GM12875 (cell line): Measurements from ENCODE around the gene SRCIN1.

Experiments
- H3K4me3 ChIP-seq: one replicate; pipeline ENCODE4 v1.5.1; 2011; ENCODE audit warnings: low read depth, low read length, control low read depth
- TF ChIP-seq, protein P1 (sequence below): IDR thresholded peaks from 2 replicates; pipeline ENCODE4 v1.5.1; 2011; ENCODE audit warnings: low read depth, mild to moderate bottlenecking, control low read depth, inconsistent platforms, low read length, moderate library complexity, borderline replicate concordance; ENCODE audit not compliant: insufficient read depth

Gene SRCIN1

DNA sequence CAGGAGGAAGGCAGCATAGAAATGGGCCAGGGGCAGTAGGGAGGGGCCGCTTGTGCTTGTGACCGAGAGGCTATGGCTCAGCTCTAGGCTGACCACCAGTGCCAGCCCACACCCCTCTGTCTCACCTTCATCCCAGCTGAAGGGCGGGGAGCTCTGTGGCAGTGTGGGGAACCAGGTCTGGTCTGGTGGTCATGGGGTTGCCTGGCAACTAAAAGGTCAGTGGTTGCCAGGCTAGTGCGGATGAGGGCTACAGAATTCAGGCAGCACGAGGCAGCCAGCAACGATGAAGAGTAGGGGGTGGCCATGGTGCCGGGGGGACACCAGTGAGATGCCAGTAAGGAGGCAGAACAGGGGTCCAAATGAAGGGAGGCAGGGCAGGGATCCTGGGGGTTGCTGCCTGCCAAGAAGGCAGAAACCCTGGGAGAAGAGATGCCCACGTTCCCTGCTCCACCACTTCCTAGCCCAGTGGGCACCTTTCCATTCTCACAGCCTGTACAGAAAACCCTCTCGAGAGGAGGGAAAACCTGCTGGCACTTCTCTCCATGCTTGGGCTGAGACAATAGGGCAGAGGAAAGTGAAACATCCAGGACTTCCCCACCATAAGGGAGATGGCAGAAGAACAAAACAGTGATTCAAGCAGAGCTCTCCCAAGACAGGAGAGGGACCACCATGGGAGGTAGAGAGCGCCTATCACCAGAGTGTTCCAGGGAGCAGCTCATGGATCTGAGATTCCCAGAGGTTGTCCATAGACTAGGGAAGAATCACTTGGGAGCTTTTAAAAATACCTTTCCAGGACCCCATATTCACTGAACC lies 39.7 kb downstream of the SRCIN1 start:
- TF ChIP-seq, protein P1, sequence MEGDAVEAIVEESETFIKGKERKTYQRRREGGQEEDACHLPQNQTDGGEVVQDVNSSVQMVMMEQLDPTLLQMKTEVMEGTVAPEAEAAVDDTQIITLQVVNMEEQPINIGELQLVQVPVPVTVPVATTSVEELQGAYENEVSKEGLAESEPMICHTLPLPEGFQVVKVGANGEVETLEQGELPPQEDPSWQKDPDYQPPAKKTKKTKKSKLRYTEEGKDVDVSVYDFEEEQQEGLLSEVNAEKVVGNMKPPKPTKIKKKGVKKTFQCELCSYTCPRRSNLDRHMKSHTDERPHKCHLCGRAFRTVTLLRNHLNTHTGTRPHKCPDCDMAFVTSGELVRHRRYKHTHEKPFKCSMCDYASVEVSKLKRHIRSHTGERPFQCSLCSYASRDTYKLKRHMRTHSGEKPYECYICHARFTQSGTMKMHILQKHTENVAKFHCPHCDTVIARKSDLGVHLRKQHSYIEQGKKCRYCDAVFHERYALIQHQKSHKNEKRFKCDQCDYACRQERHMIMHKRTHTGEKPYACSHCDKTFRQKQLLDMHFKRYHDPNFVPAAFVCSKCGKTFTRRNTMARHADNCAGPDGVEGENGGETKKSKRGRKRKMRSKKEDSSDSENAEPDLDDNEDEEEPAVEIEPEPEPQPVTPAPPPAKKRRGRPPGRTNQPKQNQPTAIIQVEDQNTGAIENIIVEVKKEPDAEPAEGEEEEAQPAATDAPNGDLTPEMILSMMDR: no peak
- no peak overlapping the region for H3K4me3 ChIP-seq

DNA sequence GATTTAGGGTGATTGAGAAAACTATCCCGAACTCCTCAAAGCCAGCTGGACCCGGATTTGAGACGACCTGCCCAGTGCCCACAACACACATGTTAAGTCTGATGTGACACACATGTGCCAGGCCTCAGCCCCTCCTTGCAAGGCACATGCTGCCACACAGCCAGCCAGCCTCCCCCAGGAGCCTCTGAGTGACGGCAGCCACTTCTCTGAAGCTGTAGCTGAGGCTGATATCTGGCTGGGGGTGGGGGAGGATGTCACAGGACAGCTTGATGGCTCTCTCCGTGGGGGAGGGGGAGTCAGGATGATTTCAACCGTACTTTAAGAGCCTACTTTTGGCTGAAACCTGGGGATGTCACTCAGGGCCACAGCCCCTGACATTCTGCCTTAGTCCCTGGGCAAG lies 40.9 kb downstream of the SRCIN1 start:
- no peak overlapping the region for H3K4me3 ChIP-seq
- TF ChIP-seq, protein P1: no peak

DNA sequence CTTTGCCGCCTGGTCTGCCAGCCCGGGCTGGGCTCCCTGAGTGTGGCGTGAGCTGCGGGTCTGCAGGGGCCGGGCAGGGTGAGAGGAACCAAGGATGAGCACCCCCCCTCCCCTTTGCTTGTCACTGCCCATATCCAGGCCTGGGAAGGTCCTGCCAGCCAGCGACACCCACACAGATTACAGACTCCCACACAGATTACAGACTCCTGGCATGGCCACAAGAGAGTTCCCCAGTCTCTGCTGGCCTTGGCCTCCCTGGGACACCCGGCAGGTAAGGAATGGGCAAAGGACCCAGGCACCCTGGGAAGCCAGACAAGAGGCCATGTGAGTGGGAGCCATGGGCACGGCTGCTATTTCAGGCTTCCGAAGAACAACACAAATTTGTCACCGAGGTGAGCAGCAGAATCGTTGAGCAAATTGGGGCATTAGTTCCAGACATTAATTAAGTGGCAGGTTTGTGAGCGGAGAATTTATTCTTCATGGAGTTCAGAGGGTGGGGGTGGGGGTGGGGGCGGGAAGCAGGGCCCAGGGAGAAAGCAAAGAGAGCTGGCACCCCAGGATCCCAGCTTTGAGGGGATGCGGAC lies 41.4 kb downstream of the SRCIN1 start:
- TF ChIP-seq, protein P1: no peak
- H3K4me3 ChIP-seq: no peak overlapping the region

DNA sequence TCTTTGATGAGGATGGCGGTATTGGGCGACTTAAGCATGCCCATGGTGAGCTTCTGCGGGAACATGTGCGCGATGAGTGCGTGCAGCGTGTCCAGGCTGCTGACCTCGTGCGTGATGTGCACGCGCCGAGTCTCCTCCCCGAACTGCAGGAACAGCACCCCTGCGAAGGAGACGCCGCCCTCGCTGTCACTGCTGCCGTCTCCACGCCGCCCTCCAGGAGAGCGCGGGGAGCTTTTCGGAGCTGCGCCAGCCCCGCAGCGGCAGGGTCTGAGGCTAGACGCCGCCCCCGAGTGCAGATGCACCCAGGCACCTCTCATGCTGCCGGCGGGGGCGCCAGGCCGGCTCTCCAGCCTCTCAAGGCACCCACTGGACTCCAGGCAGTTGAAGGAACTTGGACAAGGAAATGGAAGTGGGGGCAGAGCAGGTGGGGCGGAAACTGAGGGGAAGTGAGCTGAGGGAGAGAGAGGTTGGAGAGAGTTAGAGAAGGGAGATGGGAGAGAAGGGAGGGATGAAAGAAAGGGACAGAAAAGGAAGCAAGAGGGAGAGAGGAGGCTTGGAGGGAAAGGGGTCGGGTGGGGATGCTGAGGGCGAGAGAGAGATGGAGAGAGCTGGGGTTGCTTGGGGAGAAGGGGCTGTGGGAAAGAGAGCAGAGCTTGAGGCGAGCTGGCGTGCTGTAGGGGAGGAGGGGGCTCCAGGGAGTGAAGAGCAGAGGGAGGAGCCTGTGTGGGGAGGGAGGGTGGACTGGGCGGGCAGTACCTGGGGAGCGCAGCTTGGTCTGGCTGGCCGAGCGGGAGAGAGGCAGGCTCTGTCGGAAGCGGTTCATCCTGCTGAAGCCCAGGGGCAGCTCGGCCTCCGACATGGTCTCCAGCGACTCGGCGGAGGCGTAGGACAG lies 42.1 kb downstream of the SRCIN1 start:
- H3K4me3 ChIP-seq: no peak overlapping the region
- TF ChIP-seq, protein P1: no peak

DNA sequence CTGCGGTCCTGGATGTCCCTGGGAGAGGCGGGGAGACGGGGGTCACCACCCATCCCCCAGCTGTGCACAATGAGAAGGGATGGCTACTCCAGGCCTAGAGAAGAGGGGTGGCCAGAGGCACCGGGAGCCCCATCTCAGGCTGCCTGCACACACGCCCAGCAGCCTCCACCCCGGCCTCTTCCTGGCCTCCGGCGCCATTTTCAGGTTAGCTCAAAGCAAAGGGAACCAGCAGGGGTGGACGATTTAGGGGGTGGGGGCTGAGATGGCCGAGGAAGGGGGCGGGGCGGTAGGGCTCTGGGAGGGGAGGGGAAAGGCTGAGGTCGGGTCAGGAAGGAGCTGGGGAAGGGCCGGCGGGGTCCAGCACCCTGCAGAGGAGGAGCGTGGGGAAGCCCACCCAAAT lies 42.8 kb downstream of the SRCIN1 start:
- H3K4me3 ChIP-seq: no peak overlapping the region

DNA sequence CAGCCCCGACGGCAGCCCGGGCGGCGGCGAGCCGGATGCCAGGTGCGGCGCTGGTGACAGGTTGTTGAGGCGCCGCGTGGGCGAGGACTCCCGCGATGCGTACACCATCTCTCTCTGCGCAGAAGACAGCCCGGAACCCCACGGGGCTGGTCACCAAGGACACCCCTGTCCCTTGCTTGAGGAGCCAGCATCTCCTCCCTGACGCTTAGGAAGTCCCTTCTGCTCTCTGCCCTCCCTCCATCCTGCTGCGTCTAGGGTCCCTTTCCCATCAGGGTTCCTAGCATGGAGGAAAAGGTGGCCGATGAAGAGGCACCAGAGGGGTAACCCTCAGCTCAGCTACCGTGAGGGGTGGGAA lies 43.6 kb downstream of the SRCIN1 start:
- no peak overlapping the region for H3K4me3 ChIP-seq
- TF ChIP-seq, protein P1: no peak

More for the DNA sequence above, 42.8 kb downstream of the SRCIN1 start:
- TF ChIP-seq, protein P1: no peak
